ACC112 (cell line): Measurements from ENCODE around the gene RAB35.

Source experiments
- H2AFZ ChIP-seq: fragments of 200-600 bp; sonication (generic); one replicate; pipeline ENCODE4 v1.6.0; 2017; ENCODE audit warnings: antibody characterized with exemption, low read length; ENCODE audit not compliant: unreplicated experiment
- H3K27ac ChIP-seq: fragments of 200-600 bp; sonication (generic); 2 replicates; pipeline ENCODE4 v1.5.1; 2014; ENCODE audit warnings: low read depth, mild to moderate bottlenecking, antibody characterized with exemption, low read length, moderate library complexity
- H3K27me3 ChIP-seq: fragments of 200-600 bp; sonication (generic); 2 replicates; pipeline ENCODE4 v1.6.1; 2014; ENCODE audit warnings: mild to moderate bottlenecking, antibody characterized with exemption, low read length, moderate library complexity, mixed read lengths; ENCODE audit not compliant: insufficient read depth
- H3K36me3 ChIP-seq: fragments of 200-600 bp; sonication (generic); 2 replicates; pipeline ENCODE4 v1.6.1; 2016; ENCODE audit warnings: mild to moderate bottlenecking, antibody characterized with exemption, low read length, moderate library complexity, mixed read lengths; ENCODE audit not compliant: insufficient read depth
- H3K4me1 ChIP-seq: fragments of 200-600 bp; sonication (generic); one replicate; pipeline ENCODE4 v1.6.1; 2016; ENCODE audit warnings: low read length, mixed read lengths; ENCODE audit not compliant: insufficient read depth, unreplicated experiment, control insufficient read depth
- H3K4me3 ChIP-seq: fragments of 200-600 bp; sonication (generic); 2 replicates; pipeline ENCODE4 v1.5.1; 2014; ENCODE audit warnings: mild to moderate bottlenecking, low read depth, low read length
- H3K79me2 ChIP-seq: fragments of 200-600 bp; sonication (generic); one replicate; pipeline ENCODE4 v1.6.0; 2016; ENCODE audit warnings: low read length; ENCODE audit not compliant: control insufficient read depth, unreplicated experiment, insufficient read depth

Gene RAB35

GRCh38 chr12:120119271-120119973 lies 2.9 kb upstream of the RAB35 start:
- H3K79me2 ChIP-seq: peaks cover 37% of the 10 kb centered on the region
- peak overlapping the region; percentile 68 for H3K27ac ChIP-seq

DNA sequence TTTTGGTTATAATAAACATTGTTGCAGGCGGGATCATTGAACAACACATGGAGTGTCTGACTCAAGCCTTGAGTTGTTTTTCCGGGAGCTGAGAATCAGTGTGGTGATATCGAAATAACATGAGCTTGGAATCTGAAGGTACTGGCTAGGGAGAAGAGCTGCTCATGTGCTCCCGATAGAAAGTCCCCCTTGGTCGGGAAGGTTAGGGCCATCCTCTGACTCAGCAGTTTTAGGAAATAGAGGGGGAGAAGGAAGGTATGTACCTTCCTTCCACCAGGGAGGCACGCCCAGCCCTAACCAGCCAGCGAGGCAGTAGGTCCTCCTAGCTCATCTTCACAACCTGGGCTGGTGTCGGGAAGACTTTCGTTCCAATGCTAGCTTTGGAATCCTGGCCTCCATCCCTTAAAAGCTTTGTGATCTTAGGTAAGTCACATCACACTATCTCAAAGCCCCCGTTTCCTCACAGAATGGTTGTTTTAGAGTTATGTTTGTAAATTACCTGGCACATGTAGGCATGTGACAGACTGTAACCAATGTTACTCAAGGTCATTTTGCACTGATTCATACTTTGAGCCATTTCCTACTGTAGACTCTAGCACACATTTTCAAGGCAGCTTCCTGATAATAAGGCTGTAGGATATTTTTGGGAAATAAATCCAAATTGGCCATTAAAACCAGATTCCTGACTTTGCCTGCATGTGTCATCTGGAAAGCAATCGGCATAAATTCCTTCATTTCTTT lies 1.9 kb upstream of the RAB35 start:
- Histone ChIP-seq H3K4me3 (peak overlapping the region; percentile 97), H3K27ac (peak overlapping the region; percentile 68), H2AFZ (no peak overlapping the region), H3K4me1 (peaks cover 32% of the 10 kb centered on the region), H3K27me3 (no peaks in the 10 kb centered on the region), H3K79me2 (peaks cover 46% of the 10 kb centered on the region), H3K36me3 (peaks cover 7% of the 10 kb centered on the region; the same call in 1 of the 2 replicates)

More at GRCh38 chr12:120119271-120119973, 2.9 kb upstream of the RAB35 start:
- Histone ChIP-seq H3K4me3 (peak overlapping the region; percentile 97; the same call in 1 of the 2 replicates), H2AFZ (no peak overlapping the region), H3K4me1 (peaks cover 31% of the 10 kb centered on the region), H3K36me3 (peaks cover 3% of the 10 kb centered on the region; the same call in 1 of the 2 replicates), H3K27me3 (no peaks in the 10 kb centered on the region)

GRCh38 chr12:120117961-120118320 lies 1.4 kb upstream of the RAB35 start:
- Histone ChIP-seq H3K79me2 (peaks cover 50% of the 10 kb centered on the region), H3K27ac (peak overlapping the region; percentile 68), H2AFZ (no peak overlapping the region)

GRCh38 chr12:120116792-120117651 lies 469 bp upstream of the RAB35 start:
- Histone ChIP-seq H3K27me3 (no peaks in the 10 kb centered on the region), H3K79me2 (peaks cover 59% of the 10 kb centered on the region), H2AFZ (no peak overlapping the region), H3K4me3 (peak overlapping the region; percentile 97), H3K27ac (peak overlapping the region; percentile 71), H3K4me1 (peaks cover 32% of the 10 kb centered on the region), H3K36me3 (peaks cover 7% of the 10 kb centered on the region; the same call in 1 of the 2 replicates)

More at GRCh38 chr12:120117961-120118320, 1.4 kb upstream of the RAB35 start:
- peaks cover 7% of the 10 kb centered on the region; the same call in 1 of the 2 replicates for H3K36me3 ChIP-seq
- peaks cover 32% of the 10 kb centered on the region for H3K4me1 ChIP-seq
- no peaks in the 10 kb centered on the region for H3K27me3 ChIP-seq
- H3K4me3 ChIP-seq: peak overlapping the region; percentile 97

DNA sequence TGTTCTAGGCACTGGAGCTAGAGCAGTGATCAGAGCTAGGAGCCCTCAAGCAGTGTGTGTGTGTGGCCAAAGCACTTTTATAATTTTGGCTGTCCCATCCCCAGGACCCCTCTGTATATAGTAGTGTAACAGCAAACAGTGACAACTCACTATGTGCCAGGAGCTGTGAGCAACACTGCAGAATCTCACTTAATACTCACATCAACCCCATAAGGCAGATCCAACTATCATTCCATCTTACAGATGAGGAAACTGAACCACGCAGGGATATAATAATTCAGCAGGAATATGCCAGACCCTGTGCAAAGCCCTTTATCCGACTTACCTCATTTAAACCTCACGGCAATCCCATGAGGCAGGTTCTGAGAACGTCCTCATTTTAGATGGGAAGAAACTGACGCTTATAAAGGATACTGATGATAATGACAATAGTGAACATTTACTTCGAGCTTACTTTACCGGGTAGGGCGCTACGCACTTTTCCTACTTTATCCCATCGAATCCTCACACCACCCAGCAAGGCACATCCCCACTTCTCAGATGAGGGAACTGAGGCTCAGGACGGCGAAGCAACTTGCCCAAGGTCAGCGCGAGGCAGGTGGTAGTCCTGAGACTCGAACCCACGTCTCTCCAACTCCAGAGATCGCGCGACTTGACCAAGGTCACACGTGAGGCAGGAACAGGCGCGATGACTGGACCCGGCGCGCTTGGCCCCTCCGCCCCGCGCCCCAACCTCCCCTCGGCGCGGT lies 687 bp downstream of the RAB35 start:
- Histone ChIP-seq H3K4me1 (peaks cover 32% of the 10 kb centered on the region), H3K27ac (no peak overlapping the region; the same call in 1 of the 2 replicates), H3K36me3 (peaks cover 7% of the 10 kb centered on the region; the same call in 1 of the 2 replicates), H3K4me3 (peak overlapping the region; percentile 97), H3K79me2 (peaks cover 70% of the 10 kb centered on the region), H2AFZ (no peak overlapping the region), H3K27me3 (no peaks in the 10 kb centered on the region)

DNA sequence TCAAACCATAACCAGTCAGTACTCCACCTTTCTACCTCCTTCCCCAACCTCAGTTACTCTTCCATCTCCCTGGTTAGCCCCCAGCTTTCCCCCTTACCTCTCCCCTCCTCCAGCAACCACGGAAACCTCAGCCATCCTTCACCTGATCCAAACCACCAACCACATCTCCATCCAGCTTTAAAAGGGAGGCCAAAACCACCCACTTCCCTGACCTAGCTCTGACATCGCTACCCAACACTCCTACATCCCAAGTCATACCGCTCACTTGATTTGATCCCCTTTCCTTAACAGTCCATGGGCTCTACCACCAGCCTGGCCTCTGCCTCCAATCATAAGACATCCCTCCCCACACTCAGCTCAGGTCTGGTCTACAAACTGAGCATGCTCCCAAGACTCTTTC lies 1.5 kb downstream of the RAB35 start:
- Histone ChIP-seq H2AFZ (no peak overlapping the region), H3K4me1 (peaks cover 32% of the 10 kb centered on the region), H3K36me3 (peaks cover 7% of the 10 kb centered on the region; the same call in 1 of the 2 replicates), H3K27ac (no peak overlapping the region), H3K4me3 (peak overlapping the region; percentile 97), H3K27me3 (no peaks in the 10 kb centered on the region), H3K79me2 (peaks cover 78% of the 10 kb centered on the region)

- H2AFZ ChIP-seq: no peak overlapping the region
- peaks cover 14% of the 10 kb centered on the region for H3K4me1 ChIP-seq
- H3K4me3 ChIP-seq: no peak overlapping the region
- H3K79me2 ChIP-seq: peaks cover 90% of the 10 kb centered on the region
- H3K36me3 ChIP-seq: peaks cover 7% of the 10 kb centered on the region; the same call in 1 of the 2 replicates
- H3K27ac ChIP-seq: no peak overlapping the region
- H3K27me3 ChIP-seq: no peaks in the 10 kb centered on the region
Observed at GRCh38 chr12:120110550-120111501, 5.7 kb downstream of the RAB35 start.

GRCh38 chr12:120109570-120110267 lies 6.8 kb downstream of the RAB35 start:
- Histone ChIP-seq H3K4me3 (no peak overlapping the region), H2AFZ (no peak overlapping the region), H3K27ac (no peak overlapping the region), H3K36me3 (peaks cover 6% of the 10 kb centered on the region; the same call in 1 of the 2 replicates), H3K4me1 (peaks cover 4% of the 10 kb centered on the region), H3K79me2 (peaks cover 87% of the 10 kb centered on the region), H3K27me3 (no peaks in the 10 kb centered on the region)

DNA sequence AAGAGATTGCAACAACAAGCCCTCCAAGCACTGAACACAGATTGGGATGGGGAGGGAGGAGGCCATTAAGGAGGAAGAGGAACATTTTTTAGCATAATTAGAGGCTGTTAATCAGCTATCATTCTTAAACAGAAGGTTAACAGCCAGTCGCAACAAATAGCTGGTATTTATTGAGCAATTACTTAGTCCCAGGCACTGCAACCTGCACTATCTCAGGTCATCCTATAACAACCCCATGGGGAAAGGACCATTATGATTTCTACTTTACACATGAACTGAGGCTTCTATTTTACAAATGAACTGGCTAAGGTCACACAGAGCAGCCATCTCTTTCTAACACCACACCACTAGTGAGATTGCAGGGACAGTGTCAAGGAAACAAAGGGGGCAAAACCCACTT lies 10.4 kb downstream of the RAB35 start:
- Histone ChIP-seq H3K27me3 (no peaks in the 10 kb centered on the region), H2AFZ (no peak overlapping the region), H3K27ac (no peak overlapping the region), H3K4me3 (no peak overlapping the region), H3K36me3 (no peaks in the 10 kb centered on the region), H3K79me2 (peaks cover 89% of the 10 kb centered on the region), H3K4me1 (peaks cover 11% of the 10 kb centered on the region)
